PFSK-1 (cell line): ENCODE data around the gene OTOP2.

Source experiments
- POLR2AphosphoS5 ChIP-seq: IDR thresholded peaks from 2 replicates; pipeline ENCODE4 v1.6.1; 2012; ENCODE audit warnings: low read depth, mild to moderate bottlenecking, control low read depth, low read length, moderate library complexity
- REST ChIP-seq, 2 experiments: IDR thresholded peaks; 2 replicates each; pipeline versions ENCODE4 v1.6.1 to v1.8.0; 2011 to 2012; ENCODE audit warnings: low read depth in 2 of 2, low read length in 2 of 2, control low read depth in 1 of 2, inconsistent platforms in 1 of 2, mild to moderate bottlenecking in 1 of 2, moderate library complexity in 1 of 2; ENCODE audit not compliant: insufficient read depth in 1 of 2
- SIN3A ChIP-seq: IDR thresholded peaks from 2 replicates; pipeline ENCODE4 v1.6.1; 2012; ENCODE audit warnings: mild to moderate bottlenecking, low read length, moderate library complexity, borderline replicate concordance; ENCODE audit not compliant: insufficient read depth
- TAF1 ChIP-seq: IDR thresholded peaks from 2 replicates; pipeline ENCODE4 v1.6.1; 2012; ENCODE audit warnings: low read length, control low read depth, borderline replicate concordance; ENCODE audit not compliant: insufficient read depth

DNA sequence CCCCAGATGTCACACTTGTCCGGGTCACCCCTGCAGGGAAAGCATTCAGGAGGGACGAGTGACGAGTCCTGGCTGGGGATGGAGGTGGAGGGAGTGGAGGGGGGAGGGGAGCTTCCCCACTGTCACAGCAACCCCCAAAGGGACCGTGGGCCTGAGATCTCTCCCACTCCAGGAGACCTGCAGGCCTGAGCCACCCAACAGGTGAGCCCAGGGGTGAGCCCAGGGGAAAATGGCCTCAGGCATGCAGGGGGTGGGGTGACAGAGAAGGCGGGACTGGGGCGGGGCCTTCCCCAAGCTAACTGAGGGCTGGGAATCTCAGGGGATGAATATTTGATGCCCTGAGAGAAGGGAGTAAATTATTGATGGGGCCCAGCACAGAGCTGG, 3.4 kb upstream of the OTOP2 start:
- TF ChIP-seq TAF1 (no peak), POLR2AphosphoS5 (no peak), SIN3A (no peak), REST (IDR thresholded peaks at IDR 0.05; ENCODE audit: insufficient read depth in 1 of 2, low read depth in 2 of 2, low read length in 2 of 2) (no peak)
